HG02763 (cell line): ENCODE measurements around the gene ZGRF1.
"Not testable (repeated sequence)": the region's sequence is repeated elsewhere in the genome, so short reads cannot be mapped to it uniquely, and the experiment has no call there.

Source experiments
- ATAC-seq: cut with Tn5 transposase; IDR thresholded peaks from one replicate; pipeline ENCODE4 v1.9.1; 2021; ENCODE audit warnings: mild to moderate bottlenecking, moderate library complexity; ENCODE audit not compliant: unreplicated experiment

ZGRF1 gene

GRCh38 chr4:112516066-112516470 is 120.6 kb downstream of the ZGRF1 start, which contains the start of gene NEUROG2:
TSS of gene NEUROG2 (minus strand) at chr4:112516180. CDS start at chr4:112515475, 705 bp downstream.
- no peak for ATAC-seq

GRCh38 chr4:112515198-112516065 is 121.3 kb downstream of the ZGRF1 start:
- peak; percentile 31 for ATAC-seq

GRCh38 chr4:112514647-112515197 is 122.0 kb downstream of the ZGRF1 start:
- peak; percentile 10 for ATAC-seq

- ATAC-seq, result peak; percentile 2
Observed at GRCh38 chr4:112513971-112514646, 122.6 kb downstream of the ZGRF1 start.

GRCh38 chr4:112511803-112512118 is 124.9 kb downstream of the ZGRF1 start:
- no peak for ATAC-seq

- no peak for ATAC-seq
Observed at GRCh38 chr4:112511093-112511802, 125.5 kb downstream of the ZGRF1 start.

GRCh38 chr4:112510291-112511092 is 126.2 kb downstream of the ZGRF1 start:
- no peak for ATAC-seq

GRCh38 chr4:112509243-112510141 is 127.2 kb downstream of the ZGRF1 start:
- ATAC-seq, result no peak

GRCh38 chr4:112508356-112508755 is 128.4 kb downstream of the ZGRF1 start:
- no peak for ATAC-seq

GRCh38 chr4:112504807-112505206 is 131.9 kb downstream of the ZGRF1 start:
- ATAC-seq, result no peak

- no peak for ATAC-seq
Observed at GRCh38 chr4:112502871-112503270, 133.8 kb downstream of the ZGRF1 start.

- ATAC-seq, result no peak
Observed at GRCh38 chr4:112492321-112492720, 144.4 kb downstream of the ZGRF1 start.

GRCh38 chr4:112490808-112491207 is 145.9 kb downstream of the ZGRF1 start:
- not testable (repeated sequence) for ATAC-seq
